SIG-M5 treated with dmso at 0.1 percent for 504 hours (cell line): ENCODE measurements around the gene NPEPL1.

ENCODE experiments used
- DNase-seq: peaks from one replicate; lab custom pipeline; 2025; ENCODE audit not compliant: unreplicated experiment; lab: John Stamatoyannopoulos, UW

The NPEPL1 gene

GRCh38 chr20:58682656-58683531, 9.7 kb upstream of the NPEPL1 start:
- DNase-seq = no peak

DNA sequence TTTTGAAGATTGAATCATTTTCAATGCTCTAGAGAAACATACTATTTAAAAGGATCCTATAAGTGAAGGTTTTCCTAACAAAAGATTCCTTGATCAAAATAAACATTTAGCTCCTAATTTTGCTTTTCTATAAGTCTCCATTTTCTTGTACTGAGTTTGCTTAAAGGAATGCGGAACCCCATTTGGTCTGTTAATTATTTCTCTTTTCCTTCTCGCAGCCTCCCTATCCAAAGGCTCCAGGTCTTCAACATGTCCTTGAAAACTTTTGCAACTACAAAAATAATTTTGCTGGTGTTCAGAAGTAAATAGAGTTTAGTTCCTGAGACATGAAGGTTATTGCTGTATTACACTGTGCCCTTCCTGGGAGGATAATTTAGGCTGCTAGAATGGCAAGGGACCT, 8.3 kb upstream of the NPEPL1 start:
- no peak for DNase-seq

DNA sequence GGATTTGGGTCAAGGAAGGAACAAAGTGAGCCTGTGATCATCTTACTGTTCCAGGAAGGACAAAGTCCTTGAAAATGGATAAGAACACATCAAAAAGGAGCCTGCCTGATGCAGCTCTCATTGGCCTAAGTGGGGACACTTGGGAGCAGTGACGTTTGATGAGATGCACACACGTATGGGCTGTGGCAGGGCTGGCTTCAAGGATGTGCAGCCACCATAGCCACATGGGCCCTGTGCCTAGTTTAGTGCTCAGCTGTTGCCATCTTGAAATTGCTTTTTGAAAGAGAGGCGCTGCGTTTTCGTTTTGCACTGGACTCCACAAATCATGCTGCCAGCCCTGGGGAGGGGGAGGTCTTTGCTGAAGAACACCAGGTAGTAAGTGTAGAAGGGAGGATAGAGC, 6.6 kb upstream of the NPEPL1 start:
- DNase-seq = no peak

DNA sequence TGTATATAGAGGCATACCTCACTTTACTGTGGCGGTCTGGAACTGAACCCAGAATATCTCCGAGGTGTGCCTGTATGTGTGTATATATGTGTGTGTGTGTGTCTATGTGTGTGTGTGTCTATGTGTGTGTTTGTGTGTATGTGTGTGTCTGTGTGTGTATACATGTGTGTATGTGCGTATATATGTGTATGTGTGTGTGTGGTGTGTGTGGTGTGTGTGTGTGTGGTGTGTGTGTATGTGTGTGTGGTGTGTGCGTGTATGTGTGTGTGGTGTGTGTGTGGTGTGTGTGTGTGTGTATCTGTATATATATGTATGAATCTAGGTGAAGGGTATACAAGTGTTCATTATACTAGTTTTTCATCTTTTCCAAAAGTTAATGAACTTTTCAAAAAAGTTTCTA, 4.2 kb upstream of the NPEPL1 start:
- DNase-seq = no peak

GRCh38 chr20:58688840-58689239, 3.8 kb upstream of the NPEPL1 start:
- DNase-seq = no peak

GRCh38 chr20:58690396-58691135, 2.0 kb upstream of the NPEPL1 start:
- peak; percentile 29 for DNase-seq

GRCh38 chr20:58691773-58692578, 624 bp upstream of the NPEPL1 start:
- peak; percentile 95 for DNase-seq

- no peak for DNase-seq
Observed at GRCh38 chr20:58693226-58694006, 816 bp downstream of the NPEPL1 start.

DNA sequence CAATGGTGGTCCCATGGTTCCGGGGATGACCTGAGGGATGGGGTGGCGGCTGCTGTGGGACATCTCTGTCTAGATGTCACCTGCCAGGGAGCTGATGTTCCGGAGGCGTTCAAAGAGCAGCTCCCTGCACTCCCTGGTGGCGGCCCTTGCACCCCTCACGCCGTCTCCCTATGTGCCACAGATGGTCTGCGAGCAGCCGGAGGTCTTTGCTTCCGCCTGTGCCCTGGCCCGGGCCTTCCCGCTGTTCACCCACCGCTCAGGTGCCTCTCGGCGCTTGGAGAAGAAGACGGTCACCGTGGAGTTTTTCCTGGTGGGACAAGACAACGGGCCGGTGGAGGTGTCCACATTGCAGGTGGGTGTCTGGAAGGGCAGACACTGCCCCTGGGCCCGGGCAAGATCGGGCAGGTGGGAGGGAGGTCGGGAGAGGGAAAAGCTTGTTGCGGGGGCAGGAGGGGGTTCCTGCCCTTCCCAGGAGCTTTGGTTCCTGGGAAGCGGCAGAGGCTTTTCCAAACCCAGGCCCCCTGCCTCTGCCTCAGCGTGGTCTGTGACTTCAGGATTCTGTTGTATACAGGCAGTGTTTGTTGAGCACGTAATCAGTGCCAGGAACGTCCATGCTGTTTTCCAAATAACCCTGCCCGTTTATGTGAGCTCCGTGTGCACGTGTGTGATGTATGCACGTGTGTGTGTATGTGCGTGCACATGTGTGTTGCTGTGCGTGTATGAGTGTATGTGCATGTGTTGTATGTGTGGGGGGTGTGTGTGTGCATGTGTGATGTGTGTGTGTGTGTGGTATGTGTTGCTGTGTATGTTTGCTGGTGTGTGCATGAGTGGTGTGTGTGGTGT, 1.9 kb downstream of the NPEPL1 start:
- no peak for DNase-seq

- DNase-seq = no peak
Observed at GRCh38 chr20:58695084-58695722, 2.6 kb downstream of the NPEPL1 start.

GRCh38 chr20:58695895-58696375, 3.3 kb downstream of the NPEPL1 start:
- DNase-seq = no peak

DNA sequence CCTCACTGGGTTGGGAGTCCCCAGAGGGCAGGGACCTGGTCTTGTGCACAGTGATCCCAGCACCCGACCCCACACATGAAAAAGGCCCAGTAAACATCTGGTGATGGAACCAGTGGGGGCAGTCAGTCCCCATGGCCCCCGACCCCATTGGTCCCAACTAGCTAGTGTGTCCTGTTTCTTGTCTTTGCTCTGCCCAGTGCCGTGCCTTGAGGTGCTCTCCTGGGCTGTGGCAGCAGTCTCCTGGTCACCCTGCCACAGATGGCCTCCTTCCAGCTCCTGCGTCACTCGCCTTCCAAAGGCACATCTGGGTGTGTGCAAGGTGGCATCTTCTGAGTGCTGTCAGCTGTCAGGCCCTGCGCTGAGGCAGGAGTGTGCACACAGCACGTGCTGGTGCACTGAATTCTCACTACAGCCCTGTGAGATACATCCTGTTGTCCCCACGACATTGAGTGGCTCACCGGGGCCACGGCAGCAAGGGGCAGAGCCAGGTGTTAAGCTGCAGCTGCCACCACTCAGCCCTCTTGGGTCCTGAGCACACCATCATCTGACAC, 3.9 kb downstream of the NPEPL1 start:
- DNase-seq = no peak

- no peak for DNase-seq
Observed at GRCh38 chr20:58697201-58697866, 4.7 kb downstream of the NPEPL1 start.

DNA sequence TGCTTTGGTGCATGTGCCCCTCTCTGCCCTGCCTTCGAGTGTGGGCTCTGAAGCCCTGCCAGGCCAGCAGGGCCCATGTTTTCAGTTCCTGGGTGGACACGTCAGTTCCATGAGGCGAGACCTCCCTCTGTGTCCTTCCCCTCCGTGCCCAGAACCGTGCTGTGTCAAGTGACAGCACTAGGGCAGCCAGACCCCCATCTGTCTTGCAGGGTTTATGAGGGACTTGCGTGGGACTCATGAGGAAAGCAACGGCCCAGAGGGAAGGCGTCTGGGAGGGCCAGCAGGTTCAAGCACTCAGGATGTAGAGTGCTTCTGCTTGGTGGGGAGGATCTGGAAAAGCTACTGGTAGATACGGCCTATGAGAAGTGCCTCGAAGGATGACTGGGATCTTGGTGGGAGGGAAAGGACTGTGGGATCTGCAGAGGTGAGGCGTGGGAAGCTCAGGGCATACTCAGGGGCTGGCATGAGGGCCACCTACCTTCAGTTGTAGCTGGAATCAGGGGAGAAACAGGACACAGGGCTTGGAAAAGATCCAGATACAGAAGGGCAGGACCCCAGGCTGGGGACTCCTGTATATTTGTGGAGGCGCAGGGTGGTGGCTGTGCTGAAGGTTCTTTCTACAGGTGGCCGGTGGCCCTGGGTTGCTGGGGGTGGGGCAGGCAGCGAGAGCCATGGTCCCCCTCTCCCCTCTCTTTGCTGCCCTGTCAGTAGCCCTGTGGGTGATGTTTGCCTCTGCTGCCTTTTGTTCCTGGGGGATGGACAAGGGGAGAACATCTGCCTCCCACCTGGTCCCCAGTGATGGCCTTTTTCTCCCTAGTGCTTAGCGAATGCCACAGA, 5.5 kb downstream of the NPEPL1 start:
- DNase-seq = no peak

DNA sequence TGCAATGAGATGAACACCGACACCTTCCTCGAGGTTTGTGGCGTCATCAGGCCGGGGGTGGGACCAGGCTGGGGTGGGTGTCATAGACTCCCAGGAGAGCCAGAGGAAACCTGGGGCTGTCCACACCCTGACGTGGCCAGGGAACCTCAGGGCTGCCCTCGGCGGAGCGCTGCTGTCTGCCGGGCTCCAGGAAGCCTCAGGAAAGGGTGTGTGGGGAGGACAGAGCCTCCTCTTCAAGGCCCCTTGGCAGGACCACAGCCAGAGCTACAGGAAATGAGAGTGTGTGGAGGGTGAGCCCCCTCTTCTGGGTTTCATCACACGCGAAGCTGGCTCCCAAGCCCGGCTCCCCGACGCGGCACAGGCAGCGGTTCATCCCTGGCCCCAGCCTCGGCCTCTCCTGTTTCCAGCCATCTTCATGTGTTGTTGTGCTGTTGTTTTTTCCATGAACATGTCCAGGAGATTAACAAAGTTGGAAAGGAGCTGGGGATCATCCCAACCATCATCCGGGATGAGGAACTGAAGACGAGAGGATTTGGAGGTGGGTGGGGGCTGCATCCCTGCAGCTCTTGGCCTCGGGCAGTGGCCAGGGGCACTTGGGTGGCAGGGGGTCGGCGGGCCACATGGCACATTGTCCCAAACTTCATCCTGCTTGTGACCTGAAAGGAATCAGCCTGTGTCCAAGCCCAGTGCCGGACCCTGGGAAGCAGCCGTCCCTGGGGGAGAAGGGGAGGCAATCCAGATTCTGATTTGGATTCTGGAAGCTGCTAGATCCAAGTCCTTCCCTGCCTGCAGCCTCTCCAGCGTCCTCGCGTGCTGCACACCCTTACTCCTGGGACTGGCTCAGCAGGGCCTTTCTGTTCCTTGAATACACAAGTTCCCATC, 6.4 kb downstream of the NPEPL1 start:
- no peak for DNase-seq

DNA sequence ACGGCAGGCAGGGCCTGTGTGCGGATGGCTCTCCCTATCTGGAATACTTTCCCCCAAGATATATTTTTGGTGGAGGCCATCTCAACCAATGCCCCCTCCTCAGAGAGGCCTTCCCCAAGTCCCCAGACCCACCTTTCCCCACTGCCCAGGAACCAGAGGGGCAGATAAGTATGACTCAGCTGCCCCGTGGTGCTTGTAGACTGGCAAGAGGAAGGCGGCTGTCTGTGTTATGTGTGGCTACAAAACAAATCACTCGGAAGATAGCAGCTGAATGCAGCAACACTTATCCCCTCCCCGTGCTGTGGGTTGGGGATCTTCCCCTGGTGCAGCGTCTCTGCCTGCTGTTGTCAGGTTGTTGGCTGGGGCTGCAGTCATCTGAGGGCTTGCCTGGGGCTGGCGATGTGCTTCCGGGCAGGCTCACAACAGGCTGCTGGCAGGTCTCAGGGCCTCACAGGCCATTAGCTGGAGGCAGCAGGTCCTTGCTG, 7.1 kb downstream of the NPEPL1 start:
- no peak for DNase-seq
